Activated CD4-positive, CD25-positive, alpha-beta regulatory T cell (primary cell): Measurements from ENCODE around the gene LSM4.
"Not testable (repeated sequence)": the region's sequence is repeated elsewhere in the genome, so short reads cannot be mapped to it uniquely, and the experiment has no call there.

Source experiments
- DNase-seq, 4 experiments: peaks; one replicate each; lab custom pipeline; 2025; lab: John Stamatoyannopoulos, UW

Gene LSM4

DNA sequence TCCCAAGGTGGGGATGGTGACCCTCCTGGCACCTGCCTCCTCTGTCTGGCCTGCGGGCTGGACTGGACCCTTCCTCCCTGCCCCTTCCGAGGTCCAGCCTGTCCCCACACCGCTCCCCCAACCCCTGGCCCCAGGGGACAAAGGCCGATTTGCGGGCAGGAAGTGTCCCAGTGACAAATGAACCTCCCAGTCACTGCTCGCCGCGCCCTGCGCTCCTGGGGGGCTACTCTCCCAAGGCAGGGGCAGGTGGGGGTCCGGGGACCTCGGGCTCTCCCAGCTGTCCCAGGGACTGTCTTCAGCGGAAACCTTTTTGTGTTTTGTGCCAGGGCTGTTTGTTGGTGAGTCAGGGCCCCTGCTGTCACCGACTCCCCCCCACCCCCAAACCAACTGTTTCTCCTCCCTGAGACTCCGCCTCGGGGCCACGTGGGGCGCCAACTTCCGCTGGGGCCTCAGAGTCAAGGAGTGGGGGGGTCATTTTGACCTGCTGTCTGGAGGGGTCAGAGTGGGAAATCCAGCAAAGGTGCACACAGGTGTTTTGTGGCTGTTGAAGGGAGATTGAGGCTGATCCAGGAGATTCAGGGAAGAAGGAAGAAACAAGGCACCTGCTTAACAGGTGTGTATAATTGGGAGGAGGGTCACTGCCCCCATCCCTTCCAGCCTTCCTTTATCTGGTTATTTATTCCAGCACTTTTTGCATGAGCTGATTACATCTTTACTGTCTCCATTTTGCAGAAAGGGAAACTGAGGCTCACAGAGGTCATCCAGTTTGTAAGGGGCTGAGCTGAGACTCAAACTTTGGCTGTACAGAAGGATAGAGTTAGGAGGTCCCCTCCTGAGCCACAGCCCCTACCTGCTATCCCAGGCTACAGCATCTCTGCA lies 18.4 kb upstream of the LSM4 start:
- DNase-seq = peak; percentile 36 to 59 (median 45)

DNA sequence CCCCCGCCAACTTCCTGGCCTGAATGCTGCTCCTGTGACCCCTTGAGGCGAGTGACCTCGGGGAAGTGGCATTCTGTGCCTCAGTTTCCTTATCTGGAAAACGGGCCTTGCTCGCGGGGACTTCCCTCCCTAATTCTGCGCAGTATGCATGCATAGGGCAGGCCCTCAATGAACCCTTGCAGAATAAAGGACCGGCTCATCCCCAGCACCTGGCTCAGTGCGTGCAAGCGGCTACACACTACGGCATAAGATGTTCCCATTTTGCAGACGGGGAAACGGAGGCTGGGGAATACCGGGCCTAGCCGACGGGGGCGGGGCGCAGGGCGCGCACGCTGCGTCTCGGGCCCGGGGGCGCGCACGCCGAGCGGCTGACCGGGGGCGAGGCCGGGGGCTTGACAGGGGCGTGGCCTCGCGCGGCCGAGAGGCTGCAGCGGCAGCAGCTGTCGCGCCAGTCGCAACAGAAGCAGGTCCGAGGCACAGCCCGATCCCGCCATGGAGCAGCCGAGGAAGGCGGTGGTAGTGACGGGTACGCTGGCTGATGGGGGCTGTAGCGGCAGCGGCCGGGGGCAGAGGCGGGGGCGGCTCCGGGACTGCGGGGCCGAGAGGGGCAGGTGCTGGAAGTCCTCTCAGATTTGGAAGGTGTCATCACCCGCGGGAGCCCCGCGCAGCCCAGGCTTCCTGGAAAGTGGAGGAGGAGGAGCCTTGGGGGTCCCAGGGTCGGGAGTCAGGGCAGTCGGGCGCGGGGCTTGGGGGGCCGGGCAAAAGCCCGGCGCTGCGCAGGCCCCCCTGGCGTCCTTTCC lies 17.5 kb upstream of the LSM4 start, which contains the start of gene PGPEP1:
Gene PGPEP1 (plus strand): TSS at position 409 of the 800 bp plus-strand sequence. CDS start 84 bp downstream, at position 493.
- DNase-seq = peak; percentile 32 to 37 (median 35)

DNA sequence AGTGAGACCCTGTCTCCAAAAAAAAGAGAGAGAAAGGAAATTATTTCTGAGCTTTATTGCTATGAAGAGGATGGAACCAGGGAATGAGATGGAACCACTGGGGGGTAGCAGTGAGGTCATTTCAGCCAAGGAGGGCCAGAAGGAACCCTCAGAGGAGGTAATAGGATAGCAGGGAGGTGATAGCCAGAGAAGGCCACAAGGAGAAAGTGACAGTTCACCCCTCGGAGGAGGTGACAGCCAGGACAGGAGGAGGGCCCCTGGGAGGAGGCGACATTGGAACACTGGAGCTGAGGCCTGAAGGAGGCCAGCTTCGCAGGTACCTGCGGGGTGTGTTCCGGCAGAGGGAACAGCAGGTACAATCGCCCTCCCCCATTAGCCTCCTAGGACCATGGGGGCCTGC lies 16.8 kb upstream of the LSM4 start:
- no peak for DNase-seq

DNA sequence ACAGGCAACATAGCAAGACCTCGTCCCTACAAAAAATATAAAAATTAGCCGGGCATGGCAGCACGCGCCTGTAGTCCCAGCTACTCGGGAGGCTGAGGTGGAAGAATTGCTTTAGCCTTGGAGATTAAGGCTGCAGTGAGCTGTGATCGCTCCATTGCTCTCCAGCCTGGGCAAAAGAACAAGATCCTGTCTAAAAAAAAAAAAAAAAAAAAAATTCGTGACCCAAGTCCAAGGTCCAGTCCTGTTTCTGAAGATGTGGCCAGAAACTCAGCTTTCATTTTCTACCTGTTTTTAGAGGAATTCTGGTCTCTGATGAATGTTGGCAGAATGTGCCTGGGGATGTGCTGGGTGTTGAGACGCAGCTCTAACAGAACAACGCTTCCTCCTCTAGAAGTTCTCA lies 15.7 kb upstream of the LSM4 start:
- DNase-seq = no peak

DNA sequence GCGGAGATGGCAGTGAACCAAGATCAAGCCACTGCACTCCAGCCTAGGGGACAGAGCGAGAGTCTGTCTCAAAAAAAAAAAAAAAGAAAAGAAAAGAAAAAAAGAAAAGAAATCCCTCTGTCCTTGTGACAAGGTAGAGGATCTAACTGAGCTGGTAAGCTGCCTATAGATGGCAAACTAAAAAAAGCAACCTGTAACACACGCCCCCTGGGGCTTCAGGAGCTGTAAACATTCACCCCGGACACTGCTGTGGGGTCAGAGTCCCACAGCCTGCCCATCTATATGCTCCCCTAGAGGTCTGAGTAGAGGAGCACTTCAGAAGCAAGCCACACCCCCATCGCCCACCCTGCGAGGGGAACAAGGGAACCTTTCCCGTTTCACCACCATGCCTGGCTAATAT lies 13.2 kb upstream of the LSM4 start:
- DNase-seq = no peak

DNA sequence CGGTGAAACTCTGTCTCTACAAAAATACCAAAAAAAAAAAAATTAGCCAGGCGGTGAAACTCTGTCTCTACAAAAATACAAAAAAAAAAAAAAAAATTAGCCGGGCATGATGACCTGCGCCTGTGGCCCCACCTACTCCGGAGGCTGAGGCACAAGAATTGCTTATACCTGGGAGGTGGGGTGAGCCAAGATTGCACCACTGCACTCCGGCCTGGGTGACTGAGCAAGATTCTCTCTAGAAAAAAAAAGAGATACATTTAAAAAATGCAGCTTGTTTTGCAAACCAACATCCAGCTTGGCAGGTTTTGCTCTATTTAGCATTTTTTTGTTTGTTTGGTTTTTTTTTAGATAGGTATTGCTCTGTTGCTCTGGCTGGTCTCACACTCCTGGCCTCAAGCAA lies 10.8 kb upstream of the LSM4 start:
- no peak for DNase-seq

DNA sequence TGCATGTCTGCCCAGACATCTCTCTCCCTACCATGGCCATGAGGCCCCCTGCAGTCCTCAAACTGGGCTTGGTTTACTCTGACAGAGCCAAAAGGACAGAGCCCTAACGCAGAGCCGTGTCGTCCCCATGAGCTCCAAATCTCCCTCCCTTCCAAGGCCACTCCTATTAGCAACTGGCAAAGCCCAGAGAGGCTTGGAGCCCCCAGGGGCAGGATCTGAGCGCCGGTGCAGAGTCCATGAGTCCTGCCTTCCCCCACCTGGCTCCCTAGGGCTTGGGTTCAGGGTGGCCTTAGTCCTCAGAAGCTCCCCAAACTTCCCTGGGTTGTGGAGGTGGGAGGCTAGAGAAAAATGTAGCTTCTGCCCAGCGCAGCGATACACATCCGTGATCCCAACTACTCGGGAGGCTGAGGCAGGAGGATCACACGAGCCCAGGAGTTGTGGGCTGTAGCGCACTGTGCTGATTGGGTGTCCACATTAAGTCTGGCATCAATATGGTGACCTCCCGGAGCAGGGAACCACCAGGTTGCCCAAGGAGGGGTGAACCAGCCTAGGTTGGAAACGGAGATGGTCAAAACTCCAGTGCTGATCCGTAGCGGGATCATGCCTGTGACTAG lies 10.1 kb upstream of the LSM4 start:
- no peak for DNase-seq

DNA sequence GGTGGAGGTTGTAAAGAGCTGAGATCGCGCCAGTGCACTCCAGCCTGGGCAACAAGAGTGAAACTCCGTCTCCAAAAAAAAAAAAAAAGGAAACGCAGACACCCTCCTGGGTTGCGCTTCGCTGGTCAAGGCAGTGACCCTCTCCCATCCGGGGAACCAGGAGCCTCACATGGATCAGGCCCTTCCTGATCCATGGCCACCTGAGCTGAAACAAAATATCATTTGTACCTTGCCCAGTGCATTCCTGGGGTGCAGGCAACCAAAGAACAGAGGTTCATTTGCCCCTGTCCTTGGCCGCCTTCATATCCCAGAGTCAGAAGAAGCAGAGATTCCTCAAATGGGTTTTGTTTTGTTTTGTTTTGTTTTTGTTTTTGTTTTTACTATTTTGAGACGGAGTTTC lies 8.0 kb upstream of the LSM4 start:
- no peak for DNase-seq

DNA sequence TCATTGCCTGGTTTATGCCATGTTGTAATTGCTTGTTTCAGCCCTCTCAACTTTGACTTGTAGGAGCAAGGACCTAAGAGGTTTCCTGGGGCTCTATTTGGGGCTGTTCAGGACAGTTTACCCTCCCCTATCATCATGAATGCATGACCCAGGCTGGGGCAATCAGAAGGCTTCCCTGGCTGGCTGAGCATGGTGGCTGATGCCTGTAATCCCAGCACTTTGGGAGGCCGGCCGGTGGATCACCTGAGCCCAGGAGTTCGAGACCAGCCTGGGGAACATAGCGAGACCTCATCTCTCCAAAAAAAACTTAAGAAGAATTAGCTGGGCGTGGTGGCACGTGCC lies 6.1 kb upstream of the LSM4 start:
- DNase-seq = no peak

DNA sequence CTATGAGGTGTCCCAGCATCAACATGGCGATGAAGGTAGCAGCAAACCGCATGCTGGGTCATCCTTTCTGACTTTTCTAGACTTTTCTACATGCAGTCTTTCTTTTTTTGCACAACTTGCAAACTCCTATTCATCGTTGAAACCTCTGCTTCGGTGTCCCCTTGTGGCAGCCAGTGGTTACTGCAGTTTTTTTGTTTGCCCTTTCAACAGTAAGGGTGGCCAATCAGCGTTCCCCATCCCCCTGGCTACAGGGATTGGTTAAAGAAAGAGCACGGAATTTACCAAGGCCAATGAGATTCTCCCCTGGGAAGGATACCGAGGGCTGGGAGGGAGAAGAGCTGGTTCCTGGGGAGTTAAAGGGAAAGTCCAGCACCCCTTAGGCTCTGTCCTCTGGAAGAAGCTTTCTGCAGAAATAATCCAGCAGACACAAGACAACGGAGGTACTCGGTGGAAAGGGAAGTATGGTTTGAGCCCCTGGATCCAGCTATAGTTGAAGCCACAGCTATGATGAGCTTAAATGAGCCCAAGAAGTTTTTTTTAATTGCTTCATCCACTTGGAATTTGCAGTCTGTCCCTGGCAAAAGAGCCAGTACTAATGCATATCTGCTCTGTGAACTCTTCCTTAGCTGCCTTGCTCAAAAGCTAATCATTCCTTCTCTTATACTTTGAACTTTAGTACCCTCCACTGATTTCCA lies 5.6 kb upstream of the LSM4 start:
- peak; percentile 59 to 70 (median 65) for DNase-seq

DNA sequence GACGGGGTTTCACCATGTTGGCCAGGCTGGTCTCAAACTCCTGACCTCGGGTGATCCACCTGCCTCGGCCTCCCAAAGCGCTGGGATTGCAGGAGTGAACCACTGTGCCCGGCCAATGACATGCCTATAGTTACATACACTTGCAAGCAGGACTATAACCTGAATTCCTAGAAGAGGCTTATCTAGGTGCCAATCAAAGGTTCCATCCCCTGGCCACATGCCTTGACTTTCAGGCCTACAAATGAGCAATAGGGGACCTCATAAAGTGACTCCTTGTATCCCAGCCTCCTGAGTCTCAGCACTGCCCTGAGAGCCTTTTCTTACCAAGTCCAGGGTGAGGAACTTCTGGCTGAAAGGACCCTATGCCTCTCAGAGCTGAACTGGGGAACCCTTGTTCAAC lies 3.9 kb upstream of the LSM4 start:
- no peak for DNase-seq

DNA sequence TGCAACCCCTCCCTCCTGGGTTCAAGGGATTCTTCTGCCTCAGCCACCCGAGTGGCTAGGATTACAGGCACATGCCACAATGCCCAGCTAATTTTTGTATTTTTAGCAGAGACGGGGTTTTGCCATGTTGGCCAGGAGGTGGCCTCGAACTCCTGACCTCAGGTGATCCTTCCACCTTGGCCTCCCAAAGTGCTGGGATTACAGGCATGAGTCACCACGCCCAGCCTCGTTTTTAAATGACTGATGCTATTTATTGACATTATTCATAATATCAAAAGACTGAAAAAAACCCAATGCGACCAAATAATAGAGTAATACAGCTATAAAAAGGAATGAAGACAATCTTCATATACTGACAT lies 1.5 kb upstream of the LSM4 start:
- DNase-seq = not testable (repeated sequence)

DNA sequence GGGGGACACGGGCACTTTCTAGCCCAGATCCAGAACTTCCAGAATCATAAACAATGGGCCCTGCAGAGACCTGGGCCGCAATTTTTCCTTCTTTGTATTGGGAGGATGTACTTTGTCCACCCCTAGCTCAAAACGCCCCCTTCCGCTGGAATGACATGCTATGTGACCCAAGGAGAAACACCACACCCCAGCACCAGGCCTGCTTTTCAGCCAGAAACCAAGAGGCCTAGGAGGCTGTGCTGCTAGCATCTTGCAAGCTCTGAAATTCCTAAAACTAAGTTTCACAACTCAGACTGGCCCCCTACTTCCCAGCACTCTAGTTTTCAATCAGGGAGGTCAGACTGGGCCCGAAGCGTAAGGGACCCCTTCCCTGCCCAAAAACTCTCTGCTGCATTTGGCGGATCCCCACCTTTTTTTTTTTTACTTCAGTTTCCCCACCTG lies 538 bp downstream of the LSM4 start:
- DNase-seq = no peak

DNA sequence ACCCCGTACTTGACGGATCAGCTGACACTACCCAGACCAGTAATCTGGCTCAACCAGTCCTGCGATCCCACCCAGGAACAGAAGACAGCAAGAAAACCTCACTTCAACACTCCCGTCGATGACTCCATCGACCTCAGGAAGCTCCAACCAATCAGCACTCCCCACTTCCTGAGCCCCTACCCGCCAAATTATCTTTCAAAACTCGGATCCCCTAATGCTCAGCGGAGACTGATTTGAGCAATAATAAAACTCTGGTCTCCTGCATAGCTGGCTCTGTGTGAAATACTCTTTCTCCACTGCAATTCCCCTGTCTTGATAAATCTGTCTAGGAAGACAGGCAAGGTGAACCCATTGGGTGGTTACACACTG lies 1.2 kb downstream of the LSM4 start:
- no peak for DNase-seq

DNA sequence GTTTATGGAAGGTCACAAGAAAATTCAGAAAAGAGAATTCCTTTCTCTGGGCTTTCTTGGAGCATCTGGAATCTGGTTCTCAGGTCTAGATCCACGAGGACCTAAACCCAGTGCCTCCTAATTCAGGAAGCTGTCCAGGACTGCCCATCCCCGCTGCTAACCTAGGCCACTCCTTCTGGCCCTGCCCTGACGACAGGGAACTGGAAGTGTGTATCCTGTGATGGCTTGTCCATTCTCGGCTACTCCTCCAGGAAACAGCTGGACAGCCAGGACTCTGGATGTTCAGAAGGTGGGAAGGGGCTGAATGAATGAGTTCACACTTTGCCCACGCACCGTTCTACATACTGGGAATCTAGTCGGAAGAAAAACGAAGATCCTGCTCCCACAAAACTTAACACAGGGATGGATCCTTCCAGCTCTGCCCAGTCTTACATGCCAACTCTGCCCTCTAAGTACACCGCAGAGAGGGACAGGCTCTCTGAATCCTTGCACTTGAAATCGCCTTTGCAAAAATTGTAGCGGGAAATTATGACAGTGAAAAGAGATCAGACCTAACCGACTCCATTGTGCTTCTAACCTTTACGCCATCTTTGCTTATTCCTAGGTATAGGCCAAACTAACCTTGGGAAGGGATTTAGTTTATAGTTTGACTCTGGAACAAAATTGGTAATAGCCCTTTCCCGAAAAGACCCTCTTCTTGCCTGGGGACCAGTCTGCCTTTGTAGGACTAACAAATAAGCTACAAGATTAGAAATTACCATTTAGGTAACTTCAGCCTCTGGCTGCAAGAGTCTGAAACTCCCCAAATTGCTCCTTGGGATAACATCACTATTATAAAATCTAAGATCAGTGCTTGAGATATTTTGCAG lies 1.8 kb downstream of the LSM4 start:
- DNase-seq = no peak

DNA sequence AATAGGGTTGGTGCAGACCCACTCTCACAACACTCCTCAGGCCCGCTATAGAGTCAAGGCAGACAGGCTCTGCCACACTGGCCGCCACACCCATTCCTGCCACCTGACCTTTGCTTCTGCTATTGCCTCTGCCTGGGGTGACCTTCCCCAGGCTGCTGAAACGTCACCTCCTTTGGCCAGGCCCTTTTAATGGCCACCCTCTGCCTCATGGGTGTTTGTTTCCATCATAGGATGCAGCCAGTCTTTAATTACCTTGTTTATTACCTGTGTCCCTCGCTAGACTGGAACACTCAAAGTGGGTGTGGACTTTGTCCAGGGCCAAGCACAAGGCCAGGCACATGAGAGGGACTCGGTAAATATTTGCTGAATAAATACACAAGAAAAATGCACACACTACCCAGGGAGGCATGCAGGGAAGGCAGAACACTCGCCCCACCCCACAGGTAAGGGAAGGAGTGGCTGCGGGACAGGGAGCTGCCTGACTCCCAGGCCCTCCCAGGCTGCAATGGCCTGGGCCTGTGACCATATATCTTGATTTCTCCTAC lies 3.2 kb downstream of the LSM4 start:
- DNase-seq = no peak

DNA sequence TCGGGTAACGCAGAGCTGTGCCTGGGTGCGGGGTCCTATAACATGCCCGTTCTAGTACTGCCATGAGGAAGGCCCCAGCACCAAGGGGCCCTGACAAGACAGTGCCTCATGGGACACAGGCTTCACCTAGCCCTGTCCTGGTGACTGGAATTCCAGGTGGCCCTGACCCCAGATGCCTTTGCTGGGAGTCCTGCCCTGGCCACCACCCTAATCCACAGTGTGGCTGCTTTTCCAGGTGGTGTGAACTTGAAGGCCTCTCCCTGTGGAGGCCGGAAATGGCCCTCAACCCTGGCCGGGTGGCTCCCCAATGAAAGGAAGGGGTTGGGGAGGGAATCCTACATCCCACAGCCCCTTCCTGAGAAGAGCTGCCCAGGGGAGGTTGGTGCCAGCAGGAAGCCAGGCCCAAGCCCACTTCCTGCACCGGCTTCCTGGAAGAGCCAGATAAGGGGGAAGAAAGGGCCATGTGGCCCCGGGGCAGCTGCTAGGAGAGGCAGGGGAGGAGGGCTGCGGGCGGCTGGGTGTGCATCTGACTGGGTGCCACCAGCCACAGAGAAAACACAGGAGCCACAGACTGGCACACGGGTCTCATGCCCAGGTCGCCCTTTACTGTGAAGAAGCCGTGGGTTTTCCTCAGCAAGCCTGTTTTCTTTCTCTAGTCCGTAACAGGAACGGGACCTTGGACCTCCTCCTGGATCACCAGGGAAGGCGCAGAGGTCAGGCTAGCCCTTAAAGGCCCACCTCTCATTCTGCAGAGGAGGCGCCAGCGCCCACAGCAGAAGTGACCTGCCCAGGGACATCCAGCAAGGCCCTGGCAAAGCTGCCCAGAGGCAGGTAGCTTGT lies 4.7 kb downstream of the LSM4 start:
- no peak for DNase-seq

DNA sequence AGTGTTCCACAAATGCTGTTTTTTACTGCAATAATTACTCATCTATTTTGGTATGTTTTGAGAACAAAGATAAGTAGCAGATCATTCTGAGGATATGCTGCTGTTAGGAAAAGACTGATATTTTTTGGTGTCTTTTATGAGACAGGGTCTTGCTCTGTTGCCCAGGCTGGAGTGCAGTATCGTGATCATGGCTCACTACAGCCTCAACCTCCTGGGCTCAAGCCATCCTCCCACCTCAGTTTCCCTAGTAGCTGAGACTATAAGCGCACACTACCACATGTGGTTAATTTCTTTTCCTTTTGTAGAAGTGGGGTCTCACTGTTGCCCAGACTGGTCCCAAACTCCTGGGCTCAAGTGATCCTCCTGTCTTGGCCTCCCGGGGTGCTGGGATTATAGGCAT lies 9.5 kb downstream of the LSM4 start:
- DNase-seq = no peak

DNA sequence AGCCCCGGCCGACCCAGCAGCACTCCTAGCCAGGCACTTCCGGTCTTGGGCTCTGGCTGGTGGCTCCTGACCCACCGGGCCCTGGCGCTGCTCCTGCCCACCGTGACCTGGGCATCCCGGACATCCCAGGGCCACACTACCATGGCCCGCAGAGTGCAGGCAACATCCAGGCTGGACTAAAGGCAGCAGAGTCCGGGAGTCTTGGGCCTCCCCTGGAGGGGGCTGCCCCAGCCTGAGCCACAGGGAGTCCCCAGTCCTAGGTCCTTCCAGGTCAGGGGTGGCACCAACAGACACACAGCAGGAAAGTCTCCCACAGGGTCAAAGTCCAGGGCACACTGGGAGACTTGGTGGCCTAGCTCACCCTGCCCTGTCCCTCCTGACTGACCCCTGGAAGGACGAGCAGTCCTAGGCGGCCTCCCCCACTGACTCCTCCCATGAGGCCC lies 10.8 kb downstream of the LSM4 start:
- no peak for DNase-seq

DNA sequence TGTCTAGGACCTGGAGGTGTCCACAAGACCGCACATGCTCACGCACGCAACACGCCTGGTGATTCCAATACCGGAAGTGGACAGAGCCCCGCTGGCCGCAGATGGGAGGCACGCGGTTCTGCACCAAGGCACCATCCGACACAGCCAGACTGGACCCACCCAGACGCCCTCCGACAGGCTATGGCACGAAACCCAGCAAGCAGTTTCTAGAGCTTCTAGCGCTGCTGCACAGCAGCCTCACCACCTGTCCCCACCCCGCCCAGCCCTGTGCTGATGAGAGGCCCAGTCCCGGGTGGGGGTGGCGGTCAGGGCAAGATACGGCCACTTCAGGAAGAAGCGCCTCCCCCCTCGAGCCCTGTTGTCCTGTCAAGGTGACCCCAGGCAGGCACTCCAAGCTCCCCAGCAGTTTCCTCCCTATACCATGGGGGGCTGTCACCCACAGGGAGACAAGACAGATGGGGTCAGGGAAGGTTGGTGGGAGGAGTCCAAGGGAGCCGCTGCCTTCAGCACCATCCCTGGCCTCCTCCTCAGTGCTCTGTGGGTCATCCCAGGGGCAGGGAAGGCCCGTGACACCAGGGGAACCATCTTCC lies 11.3 kb downstream of the LSM4 start:
- DNase-seq = no peak
